ENCODE measurements around the gene IMMT. TPM values are rescaled to one million over a fixed set of nuclear protein-coding genes. Genes with fewer than 3 reads are reported as not detected.

The IMMT gene
- total RNA-seq, 4 donors from 2014 or later, result 45.8 to 56.4 (median 48.8) TPM

DNA sequence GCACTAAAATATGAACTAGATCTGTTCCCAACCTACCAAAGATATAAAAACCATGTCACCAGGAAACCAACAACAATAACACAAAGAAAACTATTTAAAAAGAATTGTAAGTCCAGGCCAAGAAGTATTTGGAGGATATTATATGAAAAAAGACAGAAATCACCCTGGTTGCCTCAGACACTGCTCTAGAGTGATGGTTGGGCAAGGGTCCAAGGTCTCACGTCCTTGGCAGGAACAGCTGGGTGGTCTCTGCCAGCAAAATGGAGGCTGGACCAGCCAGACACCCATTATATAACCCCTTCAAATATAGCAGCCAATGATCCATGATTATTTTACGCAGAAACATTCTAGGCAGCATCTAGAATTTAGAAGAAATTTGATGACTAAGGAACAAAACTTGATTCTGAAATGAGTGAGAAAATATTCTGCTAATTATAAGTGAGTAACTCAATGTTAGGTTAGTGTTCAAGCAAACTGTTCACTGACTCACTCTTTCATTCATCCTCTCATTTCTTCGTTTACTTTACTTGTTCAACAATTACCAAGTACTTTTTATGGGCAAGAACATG lies 39.4 kb upstream of the IMMT start:
- intact Hi-C loops (cut with DNase I; ENCODE audit: low total_unique reads), result no loop called here
- no peak overlapping the region for H3K4me3 ChIP-seq (ENCODE audit: low read depth, poor library complexity, severe bottlenecking)
- TF ChIP-seq, protein P1, sequence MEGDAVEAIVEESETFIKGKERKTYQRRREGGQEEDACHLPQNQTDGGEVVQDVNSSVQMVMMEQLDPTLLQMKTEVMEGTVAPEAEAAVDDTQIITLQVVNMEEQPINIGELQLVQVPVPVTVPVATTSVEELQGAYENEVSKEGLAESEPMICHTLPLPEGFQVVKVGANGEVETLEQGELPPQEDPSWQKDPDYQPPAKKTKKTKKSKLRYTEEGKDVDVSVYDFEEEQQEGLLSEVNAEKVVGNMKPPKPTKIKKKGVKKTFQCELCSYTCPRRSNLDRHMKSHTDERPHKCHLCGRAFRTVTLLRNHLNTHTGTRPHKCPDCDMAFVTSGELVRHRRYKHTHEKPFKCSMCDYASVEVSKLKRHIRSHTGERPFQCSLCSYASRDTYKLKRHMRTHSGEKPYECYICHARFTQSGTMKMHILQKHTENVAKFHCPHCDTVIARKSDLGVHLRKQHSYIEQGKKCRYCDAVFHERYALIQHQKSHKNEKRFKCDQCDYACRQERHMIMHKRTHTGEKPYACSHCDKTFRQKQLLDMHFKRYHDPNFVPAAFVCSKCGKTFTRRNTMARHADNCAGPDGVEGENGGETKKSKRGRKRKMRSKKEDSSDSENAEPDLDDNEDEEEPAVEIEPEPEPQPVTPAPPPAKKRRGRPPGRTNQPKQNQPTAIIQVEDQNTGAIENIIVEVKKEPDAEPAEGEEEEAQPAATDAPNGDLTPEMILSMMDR (IDR thresholded peaks at IDR 0.05), result no peak
- no peak for TF ChIP-seq POLR2A (IDR thresholded peaks at IDR 0.05)
- no peak for DNase-seq (ENCODE audit: low spot score in 2 of 2)
- WGBS, 2 donors, result 54 to 64% methylated on average over 3 of the region's 3 CpGs

DNA sequence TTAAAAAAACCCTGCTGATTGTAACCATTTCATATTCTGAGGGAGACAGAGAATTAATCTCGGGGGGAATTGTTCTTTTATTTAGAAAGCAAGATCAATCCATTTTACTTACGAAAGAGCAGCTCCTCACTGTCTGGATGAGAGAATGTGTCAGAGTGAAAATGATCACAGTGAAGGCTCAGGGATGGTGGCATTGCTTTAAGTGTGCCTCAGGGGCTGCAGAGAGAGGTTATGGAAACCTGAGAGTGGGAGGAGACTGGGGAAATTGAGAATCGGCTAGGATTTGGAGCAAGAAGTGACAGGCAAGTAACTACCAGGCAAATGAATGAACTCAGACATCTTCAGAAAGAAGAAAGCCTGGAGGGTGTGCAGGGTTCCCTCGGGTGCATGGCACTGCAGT lies 38.2 kb upstream of the IMMT start:
- intact Hi-C loops (cut with DNase I; ENCODE audit: low total_unique reads), result no loop called here
- no peak overlapping the region for H3K4me3 ChIP-seq (ENCODE audit: low read depth, poor library complexity, severe bottlenecking)
- WGBS, 2 donors, result 43 to 55% methylated on average over 4 of the region's 4 CpGs
- TF ChIP-seq, protein P1 (IDR thresholded peaks at IDR 0.05), result no peak
- TF ChIP-seq POLR2A (IDR thresholded peaks at IDR 0.05), result no peak
- DNase-seq (ENCODE audit: low spot score in 2 of 2), result no peak

DNA sequence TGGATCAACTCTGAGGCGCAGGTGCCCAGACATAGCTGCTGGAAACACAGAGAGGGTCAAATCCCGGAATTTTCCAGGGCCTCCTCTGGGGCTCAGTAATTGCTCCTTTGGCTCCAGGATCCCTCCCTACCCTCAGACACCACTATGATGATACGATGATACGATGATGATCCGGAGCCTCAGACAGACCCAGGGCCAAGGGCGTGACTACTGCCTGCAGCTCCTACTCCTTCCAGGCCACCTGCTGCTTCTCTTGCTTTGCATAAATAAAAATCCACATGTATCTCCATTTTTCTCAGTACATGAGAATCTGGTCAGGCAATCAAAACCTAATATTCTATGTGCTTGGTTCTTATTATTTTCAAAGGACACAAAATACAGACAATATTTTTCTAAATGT lies 37.6 kb upstream of the IMMT start:
- H3K4me3 ChIP-seq (ENCODE audit: low read depth, poor library complexity, severe bottlenecking), result no peak overlapping the region
- DNase-seq (ENCODE audit: low spot score in 2 of 2), result no peak
- 56 to 61% methylated on average over 6 of the region's 6 CpGs for WGBS, 2 donors
- intact Hi-C loops (cut with DNase I; ENCODE audit: low total_unique reads), result no loop called here
- TF ChIP-seq, protein P1 (IDR thresholded peaks at IDR 0.05), result no peak
- no peak for TF ChIP-seq POLR2A (IDR thresholded peaks at IDR 0.05)

DNA sequence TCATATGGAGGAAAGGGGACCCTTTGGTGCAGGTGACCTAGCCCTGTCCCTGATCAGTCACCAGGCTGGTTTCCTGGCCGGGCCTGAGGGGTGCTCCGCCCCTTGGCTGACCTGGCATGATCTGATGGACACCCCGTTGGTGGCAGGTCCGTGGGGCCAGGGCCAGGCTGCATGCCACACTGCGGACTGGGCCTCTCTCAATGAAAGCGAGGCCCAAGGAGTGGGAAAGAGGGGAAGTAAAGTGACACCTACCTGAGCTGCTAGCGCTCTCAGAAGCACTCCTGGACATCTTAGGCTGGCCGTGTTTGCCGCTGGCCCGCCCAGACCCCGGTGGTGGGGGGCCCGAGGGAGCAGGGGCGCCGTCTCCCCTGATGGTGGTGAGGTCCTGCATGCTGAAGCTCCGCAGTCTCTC lies 37.1 kb upstream of the IMMT start:
- H3K4me3 ChIP-seq (ENCODE audit: low read depth, poor library complexity, severe bottlenecking), result no peak overlapping the region
- WGBS, 2 donors, result 95% methylated on average over 12 to 13 of the region's 15 CpGs
- no peak for TF ChIP-seq POLR2A (IDR thresholded peaks at IDR 0.05)
- TF ChIP-seq, protein P1 (IDR thresholded peaks at IDR 0.05), result no peak
- intact Hi-C loops (cut with DNase I; ENCODE audit: low total_unique reads), result no loop called here
- DNase-seq (ENCODE audit: low spot score in 2 of 2), result no peak

DNA sequence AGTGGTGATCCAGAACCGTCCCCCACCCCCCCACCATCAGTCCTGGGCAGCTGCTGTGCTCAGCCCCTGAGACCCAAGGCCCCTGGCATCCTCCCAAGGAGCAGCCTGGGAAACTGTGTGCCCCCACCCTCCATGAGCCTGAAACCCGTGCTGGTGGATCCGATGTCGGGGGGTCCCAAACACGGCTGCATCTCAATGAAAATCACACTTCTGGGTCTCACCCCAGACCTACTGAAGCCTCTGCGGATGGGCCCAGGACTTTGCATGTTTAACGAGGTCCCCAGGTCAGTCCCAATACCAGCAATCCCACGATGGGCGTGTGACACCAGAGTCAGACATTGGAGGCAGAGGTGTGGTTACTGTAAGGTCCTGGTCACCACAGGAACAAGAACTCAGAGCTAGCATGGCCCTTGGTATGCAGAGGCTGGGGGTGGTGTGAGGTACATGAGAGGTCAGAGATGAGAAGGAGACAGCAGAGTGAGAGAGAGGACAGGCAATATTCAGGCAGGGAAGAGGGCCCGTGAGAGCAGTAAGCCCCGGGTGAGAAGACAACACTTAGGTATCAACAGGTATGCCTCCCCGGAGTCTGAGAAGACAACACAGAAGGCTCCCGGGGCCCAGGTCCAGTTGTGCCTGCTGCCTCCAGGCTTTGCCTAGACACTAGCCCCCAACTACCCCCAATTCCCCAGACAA lies 36.6 kb upstream of the IMMT start:
- no peak for TF ChIP-seq POLR2A (IDR thresholded peaks at IDR 0.05)
- TF ChIP-seq, protein P1 (IDR thresholded peaks at IDR 0.05), result no peak
- DNase-seq (ENCODE audit: low spot score in 2 of 2), result no peak
- H3K4me3 ChIP-seq (ENCODE audit: low read depth, poor library complexity, severe bottlenecking), result no peak overlapping the region
- 88 to 94% methylated on average over 13 of the region's 13 CpGs for WGBS, 2 donors
- intact Hi-C loops (cut with DNase I; ENCODE audit: low total_unique reads), result no loop called here
